ENCODE results near the gene TEX101.
"Not testable (repeated sequence)": the region's sequence is repeated elsewhere in the genome, so short reads cannot be mapped to it uniquely, and the experiment has no call there.

The TEX101 gene

DNA sequence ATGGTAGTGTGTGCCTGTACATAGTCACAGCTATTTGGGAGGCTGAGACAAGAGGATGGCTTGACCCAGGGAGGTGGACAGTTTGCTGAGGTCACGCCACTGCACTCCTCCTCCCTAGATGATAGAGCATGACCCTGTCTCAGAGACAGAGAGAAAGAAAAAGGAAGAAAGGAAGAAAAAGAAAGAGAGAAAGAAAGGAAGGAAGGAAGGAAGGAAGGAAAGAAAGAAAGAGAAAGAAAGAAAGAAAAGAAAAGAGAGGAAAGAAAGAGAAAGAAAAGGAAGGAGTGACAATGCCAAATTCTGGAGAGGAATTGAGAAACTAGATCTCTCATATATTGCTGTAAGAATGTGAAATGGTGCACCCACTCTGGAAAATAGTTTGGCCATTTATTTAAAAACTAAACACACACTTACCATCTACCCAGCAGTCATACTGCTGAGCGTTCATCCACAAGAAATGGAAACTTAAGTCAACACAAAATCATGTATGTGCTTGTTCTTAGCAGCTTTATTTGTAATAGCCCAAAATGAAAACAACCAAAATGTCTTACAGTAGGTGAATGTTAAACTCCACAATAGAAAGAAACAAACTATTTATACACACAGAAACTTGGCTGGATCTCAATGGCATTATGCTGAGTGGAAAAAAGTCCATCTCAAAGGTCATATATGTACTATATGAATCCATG, 7.5 kb downstream of the TEX101 start:
- DNase-seq = no peak

DNA sequence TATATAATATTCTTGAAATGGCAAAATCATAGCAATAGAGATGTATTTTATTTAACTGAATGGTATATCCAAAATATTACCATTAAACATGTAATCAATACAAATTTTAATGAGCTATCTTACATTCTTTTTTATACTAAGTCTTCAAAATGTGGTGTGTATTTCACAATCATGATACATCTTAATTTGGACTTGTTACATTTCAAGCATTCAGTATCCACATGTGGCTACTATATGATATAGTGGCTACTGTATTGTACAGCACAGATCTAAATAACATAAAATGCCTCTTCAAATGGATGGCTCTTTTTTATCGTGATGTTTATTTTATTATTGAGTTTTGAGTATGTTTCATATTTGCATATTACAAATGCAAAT, 8.0 kb downstream of the TEX101 start:
- DNase-seq = no peak

- DNase-seq = no peak
Measured at GRCh38 chr19:43423779-43424178, 9.1 kb downstream of the TEX101 start.

DNA sequence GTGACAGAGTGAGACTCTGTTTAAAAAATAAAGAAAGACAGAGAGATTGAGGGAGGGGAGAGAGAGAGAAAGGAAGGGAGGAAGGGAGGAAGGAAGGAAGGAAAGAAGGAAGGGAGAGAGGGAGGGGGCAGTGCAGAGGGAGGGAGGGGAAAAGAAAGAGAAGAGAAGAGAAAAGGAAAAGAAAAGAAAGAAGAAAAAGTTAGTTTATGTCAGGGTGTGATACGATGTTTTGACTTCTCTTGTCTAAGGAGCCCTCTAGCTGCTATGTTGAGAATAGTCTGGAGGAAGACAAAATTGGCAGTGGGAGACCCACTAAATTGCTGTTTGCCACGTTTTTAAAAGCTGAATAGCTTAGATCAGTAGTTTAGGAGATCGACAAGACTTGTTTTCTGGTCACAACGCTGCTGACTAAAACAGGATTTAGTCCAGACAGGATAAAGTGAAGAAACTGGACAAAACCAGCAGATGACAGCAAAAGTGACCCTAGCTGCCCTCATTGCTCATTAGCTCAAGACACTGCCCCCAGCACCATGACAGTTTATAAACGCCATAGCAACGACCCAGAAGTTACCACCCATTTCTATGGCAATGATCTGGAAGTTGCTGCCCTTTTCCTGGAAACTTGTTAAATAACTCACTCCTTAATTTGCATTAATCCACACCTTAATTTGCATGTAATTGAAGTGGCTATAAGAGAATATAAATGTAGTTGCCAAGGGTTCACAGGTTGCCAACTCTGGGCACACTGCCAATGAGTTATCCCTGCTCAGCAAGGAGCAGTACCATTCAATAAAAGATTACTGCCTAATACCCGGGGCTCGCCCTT, 11.1 kb downstream of the TEX101 start:
- DNase-seq = no peak

- DNase-seq = no peak
Measured at GRCh38 chr19:43429395-43429794, 14.7 kb downstream of the TEX101 start.

DNA sequence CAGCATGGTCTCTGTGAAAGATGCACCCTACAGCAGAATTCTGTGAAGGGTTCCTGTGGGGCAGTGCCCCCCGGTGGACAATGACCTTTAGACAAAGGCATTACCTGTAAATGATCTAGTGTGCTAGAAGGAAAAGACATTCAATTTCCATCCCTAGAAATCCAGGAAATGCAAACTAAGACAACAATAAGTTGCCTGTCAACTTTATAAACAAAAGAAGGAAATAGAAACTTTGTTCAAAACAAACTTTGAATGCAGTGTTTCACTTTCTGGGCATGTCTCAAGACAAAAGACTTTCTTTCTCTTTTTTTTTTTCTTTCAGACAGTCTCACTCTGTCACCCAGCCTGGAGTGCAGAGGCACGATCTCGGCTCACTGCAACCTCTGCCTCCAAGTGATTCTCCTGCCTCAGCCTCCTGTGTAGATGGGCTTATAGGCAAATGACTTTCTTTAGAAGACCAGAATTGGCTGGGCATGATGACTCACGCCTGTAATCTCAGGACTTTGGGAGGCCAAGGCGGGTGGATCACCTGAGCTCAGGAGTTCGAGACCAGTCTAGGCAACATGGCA, 15.5 kb downstream of the TEX101 start:
- no peak for DNase-seq

DNA sequence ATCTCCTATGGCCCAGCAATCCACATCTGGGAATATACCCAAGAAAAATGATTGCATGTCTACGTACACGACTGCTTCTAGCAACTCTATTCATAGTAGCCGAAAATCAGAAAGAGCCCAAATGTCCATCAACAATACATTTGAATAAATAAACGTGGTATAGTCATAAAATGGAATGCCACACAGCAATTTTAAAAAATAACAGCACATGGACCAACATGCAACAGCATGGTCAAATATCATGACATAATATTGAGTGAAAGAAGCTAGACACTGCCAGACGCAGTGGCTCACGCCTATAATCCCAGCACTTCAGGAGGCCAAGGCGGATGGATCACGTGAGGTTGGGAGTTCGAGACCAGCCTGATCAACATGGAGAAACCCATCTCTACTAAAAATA, 16.3 kb downstream of the TEX101 start:
- DNase-seq = no peak

- DNase-seq = no peak
Measured at GRCh38 chr19:43433358-43433673, 18.6 kb downstream of the TEX101 start.

DNA sequence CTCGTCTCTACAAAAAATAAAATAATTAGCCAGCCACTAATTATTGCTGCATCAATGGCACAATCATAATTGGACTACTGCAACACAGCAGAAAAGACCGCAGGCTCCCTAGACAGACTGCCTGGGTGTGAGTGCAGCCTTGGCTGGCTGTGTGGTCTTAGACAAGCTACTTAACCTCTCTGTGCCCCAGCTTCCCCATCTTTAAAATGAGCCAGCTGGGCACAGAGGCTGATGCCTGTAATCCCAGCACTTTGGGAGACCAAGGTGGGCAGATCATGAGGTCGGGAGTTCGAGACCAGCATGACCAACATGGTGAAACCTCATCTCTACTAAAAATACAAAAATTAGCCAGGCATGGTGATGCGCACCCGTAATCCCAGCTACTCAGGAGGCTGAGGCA, 19.0 kb downstream of the TEX101 start:
- DNase-seq = no peak

DNA sequence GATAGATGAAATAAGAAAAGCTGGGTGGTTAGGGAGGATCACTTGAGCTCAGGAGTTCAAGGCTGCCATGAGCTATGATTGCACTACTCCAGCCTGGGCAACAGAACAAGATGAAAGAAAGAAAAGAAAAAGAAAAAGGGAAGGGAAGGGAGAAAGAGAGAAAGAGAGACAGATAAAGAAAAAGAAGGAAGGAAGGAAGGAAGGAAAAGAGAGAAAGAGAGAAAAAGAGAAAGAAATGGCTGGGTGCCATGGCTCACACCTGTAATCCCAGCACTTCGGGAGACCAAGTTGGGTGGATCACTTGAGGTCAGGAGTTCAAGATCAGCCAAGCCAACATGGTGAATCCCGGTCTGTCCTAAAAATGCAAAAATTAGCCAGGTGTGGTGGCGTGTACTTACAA, 21.1 kb downstream of the TEX101 start:
- DNase-seq = no peak

- DNase-seq = not testable (repeated sequence)
Measured at GRCh38 chr19:43437284-43437683, 22.6 kb downstream of the TEX101 start.

DNA sequence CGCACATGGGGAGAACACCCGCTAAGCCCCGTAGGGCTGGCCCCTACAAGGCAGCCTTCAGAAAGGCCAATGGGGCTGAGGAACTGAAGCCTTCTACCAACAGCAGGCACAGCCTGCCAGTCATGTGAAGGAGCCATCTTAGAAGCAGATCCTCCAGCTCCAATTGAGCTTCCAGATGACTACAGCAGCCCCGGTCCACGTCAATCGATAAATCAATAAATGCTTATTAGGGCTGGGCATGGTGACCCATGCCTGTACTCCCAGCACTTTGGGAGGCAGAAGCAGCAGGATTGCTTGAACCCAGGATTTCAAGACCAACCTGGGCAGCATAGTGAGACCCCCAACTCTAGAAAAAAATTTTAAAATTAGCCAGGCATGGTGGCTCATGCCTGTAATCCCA, 23.0 kb downstream of the TEX101 start:
- no peak for DNase-seq

DNA sequence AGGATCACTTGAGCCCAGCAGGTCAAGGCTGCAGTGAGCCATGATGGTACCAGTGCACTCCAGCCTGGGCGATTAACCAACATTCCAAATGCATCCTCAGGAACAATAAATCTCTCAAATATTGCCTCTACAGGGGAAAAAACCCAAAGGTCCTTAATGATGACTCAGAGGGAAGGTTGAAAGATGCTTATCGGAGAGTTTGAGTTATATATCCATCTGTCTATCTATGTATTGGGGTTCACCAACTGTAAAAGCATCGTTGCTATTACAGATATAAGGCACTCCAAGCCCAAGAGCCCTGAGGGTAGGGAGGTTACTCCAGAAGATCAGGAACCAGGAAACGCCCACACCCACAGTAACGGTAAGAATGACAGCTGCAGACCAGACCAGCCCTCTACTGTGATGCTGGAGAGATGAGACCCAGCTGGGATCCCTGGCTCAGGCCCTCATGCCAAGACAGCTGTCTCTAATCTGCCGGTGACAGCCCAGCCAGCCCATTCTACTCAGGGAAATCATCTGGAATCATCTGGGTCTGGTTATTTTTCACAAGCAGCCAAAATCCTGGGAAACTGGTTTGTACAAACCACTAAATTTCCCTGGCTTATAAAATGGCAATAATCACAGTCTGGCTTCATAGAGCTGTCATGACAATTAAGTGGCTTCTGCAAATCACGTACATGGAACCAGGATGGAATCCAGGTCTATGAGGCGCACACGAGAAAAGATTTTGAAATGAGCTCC, 23.8 kb downstream of the TEX101 start:
- peak; percentile 17 for DNase-seq

- DNase-seq = no peak
Measured at GRCh38 chr19:43439032-43439708, 24.5 kb downstream of the TEX101 start.

DNA sequence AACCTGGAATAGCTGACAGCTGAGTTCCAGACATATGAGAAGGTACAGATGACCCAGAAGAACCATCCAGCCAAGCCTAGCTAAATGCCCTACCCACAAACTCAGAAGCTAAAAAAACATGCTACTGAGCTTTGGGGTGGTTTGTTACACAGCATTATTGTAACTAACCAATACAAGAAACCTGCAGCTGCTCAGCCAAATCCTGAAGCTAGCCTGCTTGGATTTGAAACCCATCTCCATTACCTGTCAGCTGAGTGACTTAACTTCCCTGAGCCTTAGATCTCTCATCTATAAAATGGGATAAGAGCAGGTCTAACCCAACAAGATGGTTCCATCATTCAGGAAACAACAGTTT, 25.0 kb downstream of the TEX101 start:
- DNase-seq = no peak

DNA sequence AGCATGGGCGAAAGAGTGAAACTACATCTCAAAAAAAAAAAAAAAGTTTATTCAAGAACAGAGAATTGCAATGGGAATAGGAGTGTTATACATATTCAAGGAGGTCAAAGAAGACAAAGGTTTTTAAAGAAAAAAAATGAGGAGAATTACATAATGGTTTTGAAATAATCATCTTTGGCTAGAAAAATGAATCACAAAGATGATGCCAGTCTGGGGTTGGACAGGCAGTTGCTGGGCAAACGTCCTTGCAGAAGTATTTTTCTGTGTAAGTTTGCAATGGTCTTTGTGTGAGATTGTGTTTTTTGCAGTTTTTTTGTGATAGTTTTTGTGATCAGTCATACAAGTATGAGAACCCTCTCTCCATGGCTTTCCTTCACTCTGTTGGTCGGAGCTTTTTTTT, 27.0 kb downstream of the TEX101 start:
- DNase-seq = no peak

- DNase-seq = not testable (repeated sequence)
Measured at GRCh38 chr19:43444091-43444490, 29.4 kb downstream of the TEX101 start.

DNA sequence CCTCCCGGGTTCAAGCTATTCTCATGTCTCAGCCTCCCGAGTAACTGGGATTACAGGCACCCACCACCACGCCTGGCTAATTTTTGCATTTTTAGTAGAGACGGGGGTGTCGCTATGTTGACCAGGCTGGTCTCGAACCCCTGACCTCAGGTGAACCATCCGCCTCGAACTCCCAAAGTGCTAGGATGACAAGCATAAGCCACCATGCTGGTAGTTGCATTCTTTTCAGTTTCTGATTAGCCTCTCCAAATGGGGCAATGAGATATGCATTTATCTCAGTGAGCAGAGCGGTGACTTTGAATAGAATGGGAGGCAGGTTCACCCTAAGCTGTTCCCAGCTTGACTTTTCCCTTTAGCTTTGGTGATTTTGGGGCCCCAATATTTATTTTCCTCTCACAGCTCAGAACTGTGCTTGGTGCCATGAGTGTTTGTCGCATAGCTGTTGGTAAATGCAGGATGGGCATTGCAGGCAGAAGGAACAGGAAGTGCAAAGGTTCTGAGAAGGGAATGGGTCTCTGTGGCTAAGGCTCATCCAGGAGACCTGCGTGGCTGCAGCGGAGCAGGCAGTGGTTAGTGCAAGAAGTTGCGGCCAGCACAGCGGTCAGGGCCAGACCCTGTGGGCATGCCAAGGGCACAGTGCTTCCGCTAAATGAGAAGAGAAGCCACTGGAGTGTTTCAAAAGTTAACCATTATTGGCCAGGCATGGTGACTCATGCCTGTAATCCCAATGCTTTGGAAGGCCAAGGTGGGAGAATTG, 30.0 kb downstream of the TEX101 start:
- DNase-seq = no peak

- no peak for DNase-seq
Measured at GRCh38 chr19:43445426-43445825, 30.7 kb downstream of the TEX101 start.

GRCh38 chr19:43446746-43447489, 32.2 kb downstream of the TEX101 start:
- peak; percentile 58 for DNase-seq

- no peak for DNase-seq
Measured at GRCh38 chr19:43447655-43448054, 33.0 kb downstream of the TEX101 start.

- DNase-seq = no peak
Measured at GRCh38 chr19:43450545-43450997, 35.9 kb downstream of the TEX101 start.

All from NCI-H1694 treated with DMSO at 0.1 percent for 48 hours (cell line).